AML-193 (cell line): Measurements from ENCODE around the gene SPIRE1.
"Not testable (repeated sequence)": the region's sequence is repeated elsewhere in the genome, so short reads cannot be mapped to it uniquely, and the experiment has no call there.

Experiments
- DNase-seq, 2 experiments: peaks; one replicate each; lab custom pipeline; 2025; lab: John Stamatoyannopoulos, UW

SPIRE1 gene

DNA sequence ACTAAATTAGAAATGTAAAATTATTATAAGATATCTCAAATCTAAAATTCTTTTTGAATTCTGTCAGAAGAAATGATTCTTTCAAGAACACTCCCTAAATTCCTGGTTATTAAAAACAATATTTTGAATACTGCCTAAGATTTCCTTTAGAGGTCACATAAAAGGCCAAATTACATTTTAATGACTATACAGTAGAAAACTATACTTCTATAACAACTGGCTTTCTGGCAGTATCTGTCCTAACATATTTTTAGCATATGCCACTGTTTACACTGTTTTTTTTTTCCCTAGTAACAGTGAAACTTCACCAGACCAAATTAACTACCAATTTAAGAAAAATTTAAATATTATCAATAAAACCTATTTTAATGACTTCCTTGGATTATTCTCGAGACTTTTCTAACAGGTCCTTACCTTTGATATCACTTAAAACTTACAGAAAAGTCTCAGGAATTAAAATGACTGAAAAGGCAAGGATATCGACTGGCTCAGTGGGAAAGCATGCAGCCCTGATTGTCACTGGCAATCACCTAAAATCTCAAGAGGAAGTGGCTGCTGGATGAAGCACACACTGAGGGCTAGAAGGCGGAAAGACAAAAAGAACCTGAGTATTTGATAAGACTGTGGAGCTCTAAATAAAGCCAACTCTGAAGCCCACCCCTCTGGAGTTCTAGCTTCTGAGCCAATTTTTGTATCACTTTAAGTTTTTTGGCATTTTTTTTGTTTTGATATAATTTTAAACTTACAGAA is 59.6 kb downstream of the SPIRE1 start:
- no peak for DNase-seq

DNA sequence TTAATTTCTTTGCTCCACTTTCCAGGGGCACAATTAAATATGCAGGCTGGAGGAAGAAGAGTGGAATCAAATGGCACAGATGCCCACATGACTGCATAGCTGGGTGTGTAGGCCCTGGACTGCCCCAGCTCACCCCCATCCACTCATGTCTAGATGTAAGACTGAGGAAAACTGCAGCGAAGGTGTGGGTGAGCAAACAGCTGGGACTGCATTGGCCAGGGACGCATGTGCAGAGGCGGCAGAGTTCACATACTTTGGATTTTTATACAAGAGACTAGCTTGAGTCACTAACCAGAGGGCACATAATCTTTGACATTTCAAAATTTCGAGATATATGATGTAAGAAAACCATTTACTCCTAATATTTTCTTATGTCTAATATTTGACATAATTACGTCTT is 60.1 kb downstream of the SPIRE1 start:
- no peak for DNase-seq

DNA sequence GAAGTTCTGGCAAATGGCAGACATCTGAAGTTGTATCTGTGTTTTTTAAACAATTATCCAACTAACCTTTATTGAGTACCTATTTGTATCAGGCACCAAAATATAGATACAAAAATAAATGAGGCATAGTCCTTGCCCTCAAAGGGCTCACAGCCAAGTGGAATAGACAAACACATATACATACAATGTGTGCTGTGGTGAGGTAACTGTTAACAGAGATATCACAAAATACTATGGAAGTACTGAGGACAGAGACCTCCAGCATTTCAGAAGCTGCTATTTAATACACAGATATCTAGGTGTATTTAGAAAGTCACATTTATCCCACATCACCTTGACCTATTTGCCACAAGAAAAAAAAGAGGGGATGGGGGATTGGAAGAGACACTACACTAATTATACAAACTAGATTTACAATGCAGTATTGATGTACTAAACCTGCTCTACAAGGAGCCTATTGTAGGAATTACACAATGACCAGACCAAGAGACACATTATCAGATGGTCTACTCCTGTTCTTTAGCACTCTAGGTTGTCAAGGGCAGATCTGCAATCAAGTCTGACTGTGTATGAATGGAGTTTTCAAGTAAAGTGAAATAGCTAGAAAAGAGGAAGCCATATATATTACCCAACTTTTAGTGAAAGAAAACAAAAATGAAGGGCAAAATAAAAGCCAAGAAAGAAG is 62.2 kb downstream of the SPIRE1 start:
- peak; percentile 68 to 71 for DNase-seq

DNA sequence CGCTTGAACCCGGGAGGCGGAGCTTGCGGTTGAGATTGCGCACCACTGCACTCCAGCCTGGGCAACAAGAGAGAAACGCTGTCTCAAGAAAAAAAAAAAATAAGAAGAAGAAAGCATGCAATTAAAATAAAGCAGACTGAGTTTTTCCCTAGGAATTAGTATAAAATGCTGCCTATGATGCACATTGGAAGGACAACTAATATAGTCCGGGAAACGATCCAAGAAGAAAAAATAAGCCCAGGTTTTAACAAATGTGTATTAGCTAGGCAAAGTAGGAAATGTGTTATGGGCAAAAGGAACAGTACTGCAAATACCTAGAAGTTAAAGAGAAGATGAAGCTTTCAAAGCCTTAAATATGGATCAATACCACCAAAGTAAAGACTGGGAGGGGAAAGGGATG is 64.0 kb downstream of the SPIRE1 start:
- DNase-seq, result no peak

DNA sequence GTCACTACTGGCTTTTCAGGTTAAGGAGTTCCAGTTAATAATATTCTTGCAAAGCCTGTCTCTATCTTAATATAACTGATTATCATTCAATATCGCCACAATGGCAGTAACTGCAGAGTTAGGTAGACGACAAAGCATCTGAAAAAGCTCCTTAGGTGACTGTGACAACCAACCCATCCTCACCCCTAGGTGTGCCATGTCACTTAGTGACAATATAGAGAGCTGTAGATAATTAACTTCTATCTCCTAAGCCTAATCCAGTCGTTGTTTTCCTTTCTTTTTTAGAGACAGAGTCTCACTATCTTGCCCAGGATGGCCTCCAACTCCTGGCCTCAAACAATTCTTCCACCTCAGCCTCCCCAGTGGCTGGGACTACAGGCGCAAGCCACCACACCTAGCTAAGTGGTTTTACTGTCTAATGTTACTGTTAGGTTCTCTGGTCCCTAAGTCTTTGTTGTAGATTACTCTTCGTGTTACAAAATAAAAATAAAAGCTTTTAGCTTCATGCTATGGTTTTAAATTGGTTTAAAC is 65.2 kb downstream of the SPIRE1 start:
- no peak for DNase-seq

DNA sequence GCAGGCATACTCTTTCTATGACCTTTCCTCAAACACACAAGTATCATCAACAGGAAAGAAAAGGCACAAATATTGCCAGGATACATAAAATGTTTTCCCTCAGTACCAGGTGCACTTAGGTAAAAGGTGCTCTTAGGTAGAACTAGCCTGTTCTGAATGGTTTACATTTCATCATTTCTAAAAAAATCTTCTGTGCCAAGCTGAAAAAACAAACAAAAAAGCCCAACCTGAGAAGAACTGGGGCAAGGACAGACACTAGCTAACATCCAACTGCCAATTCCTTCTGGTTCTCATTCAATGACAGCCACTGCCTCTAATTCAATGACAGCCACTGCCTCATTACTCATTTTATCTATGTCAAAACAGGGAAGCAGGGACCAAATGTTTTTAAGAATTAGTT is 68.5 kb downstream of the SPIRE1 start:
- DNase-seq, result no peak

DNA sequence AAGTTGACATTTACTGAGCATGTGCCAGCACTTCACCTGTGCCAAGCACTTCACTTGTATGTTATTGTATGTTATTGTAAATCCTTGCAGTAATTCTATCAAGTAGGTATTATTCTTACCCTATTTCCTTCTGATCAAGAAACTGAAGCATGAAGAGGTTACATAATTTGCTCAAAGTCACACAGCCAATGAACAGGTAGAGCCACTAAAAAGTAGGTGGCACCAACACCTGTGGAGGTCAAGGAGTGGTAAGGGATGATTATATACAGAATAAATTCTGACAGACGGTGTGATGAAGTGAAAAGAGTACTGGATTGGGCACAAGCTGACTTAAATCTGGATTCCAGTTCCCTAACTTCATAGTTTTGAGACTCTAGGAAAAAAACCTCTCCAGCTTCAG is 71.0 kb downstream of the SPIRE1 start:
- no peak for DNase-seq

DNA sequence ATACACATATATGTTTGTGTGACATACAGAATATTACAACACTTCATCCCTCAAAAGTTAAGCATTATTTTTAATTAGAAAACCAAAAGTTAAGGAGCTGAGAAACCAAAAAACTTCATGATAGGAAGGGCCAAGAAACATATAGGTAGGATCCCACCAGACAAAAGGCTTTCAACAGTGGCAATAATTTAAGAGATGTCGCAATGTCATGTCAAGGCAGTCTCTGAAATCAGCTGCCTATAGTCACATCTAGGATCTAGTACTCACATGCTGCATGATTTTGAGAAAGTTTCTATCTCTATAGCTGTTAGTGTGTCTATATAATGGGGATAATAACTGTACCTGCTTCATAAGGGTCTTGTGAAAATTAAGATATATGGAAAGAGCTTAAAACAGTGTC is 72.7 kb downstream of the SPIRE1 start:
- peak in 1 of 2 experiments; percentile 1 for DNase-seq

DNA sequence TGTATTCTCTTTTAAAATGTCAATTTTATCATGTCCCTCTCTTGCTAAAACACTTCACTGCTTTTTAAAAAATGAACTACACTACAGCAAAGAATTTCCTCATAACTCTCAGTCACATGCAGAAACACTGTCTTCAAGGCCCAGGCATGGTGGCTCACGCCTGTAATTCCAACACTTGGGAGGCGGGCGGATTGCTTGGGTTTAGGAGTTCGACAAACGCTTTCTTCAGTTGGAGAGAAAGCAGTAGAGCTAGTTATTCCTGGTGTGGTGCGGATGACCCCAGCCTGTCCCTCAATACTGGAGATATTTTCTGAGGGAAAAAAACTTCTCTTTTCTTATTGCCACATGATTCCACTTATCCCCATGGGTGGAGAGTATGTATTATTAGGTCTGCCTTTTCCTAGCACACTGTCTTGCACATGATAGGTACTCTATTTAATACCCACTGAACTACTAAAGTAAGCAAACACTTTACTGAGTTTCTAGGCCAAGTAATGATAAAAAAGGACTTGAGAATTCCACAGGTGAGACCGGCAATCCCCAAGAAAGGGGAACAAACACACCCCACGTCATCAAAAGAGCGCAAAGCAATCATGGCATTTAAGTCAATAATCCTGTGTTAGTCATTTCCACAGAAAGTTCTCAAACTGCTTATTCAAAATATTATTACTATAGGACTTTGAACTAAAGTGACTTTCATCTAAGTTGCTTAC is 77.1 kb downstream of the SPIRE1 start:
- no peak for DNase-seq

DNA sequence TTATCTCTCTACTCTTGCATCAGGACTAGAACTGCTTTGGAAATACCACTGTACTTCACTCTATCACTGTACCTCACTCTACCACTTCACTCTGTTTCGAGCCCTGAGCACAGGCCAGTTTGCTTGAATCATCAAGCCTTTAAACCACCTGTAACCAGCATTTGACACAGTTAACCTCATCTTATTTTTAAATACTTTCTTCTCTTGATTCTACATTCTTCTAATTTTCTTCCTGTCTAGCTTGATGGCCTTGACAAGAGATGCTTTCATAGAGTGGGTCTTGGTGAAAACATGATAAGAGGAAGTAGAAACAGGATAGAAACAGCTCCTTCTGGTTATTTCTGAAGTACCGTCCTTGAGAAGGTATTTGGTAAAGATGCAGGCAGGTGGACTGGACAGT is 78.1 kb downstream of the SPIRE1 start:
- DNase-seq, result no peak

DNA sequence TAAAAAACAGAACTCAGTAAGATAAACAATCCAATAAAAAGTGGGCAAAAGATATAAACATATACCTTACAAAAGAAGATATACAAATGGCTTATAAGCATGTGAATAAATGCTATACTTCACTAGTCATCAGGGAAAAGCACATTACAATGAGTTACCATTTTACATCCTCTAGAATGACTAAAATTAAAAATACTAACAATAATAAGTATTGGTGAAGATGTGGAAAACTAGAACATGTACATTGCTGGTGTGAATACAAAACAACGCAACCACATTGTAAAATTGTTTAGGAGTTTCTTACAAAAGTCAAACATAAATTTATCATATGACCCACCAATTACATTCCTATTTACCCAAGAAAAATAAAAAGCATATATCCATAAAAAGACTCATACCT is 80.1 kb downstream of the SPIRE1 start:
- DNase-seq, result no peak

DNA sequence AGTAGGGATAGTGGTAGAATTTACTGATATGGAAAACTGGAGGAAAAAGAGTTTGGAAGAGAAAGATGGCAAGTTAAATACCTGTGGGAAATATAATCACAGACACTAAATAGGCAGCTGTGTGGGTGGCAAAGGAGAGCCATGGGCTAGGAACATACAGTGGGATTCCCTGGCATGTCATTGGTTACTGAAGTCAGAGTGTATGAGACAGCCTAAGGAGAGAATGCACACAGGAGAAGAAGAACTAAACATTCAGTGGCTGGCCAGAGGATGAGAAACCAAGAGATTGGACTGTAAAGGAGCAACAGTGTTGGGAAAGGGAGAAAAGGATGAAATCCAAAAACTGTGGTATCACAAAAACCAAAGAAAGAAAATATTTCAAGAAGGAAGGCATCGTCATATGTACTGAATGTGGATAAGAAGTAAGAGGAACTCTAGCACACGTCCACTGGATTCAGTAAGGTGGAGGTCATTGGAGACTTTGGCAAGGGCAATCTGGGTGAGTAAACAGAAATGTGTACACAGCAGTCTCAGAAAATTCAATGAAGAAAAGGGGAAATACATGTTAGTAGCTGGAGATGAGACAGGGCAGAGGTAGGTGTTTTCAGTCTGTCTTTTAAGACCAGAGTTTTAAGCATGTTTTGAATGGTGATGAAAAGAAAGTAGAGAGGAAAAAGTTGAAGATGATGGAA is 83.3 kb downstream of the SPIRE1 start:
- no peak for DNase-seq

DNA sequence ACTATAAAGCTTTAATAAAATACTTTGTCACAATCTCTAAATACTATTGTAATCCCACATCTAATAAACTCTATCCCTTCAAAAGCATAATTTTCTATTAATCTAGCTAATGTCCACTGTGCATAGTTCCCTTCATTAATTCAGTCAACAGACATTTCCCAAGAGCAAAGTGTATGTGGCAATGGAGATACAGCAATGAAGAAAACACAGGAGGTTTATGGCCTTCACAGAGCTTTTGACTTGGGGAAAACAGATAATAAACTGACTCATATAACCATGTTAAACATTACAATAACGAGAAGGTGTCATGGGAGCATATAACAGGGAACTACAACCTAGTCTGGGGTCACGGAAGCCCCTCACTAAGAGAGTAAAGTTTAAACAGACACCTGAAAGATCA is 86.3 kb downstream of the SPIRE1 start:
- DNase-seq, result no peak

DNA sequence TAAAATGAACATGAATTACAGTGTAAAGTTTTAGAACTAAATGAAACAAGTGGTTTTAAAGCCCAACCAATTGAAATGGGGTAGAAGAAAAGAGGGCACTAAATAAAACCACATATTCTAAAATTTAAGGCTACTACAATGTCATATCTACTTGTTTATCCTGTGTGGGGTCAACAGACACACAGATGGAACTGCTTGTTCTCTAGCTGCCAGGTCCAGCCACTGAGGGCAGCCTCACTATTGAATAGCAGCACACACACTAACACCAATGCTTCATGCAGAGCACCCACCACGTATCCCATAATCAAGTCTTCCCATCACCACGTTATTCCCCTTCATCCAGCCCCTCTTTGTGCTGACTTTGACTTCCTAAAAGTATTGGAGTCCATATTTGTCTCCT is 88.1 kb downstream of the SPIRE1 start:
- DNase-seq, result no peak

DNA sequence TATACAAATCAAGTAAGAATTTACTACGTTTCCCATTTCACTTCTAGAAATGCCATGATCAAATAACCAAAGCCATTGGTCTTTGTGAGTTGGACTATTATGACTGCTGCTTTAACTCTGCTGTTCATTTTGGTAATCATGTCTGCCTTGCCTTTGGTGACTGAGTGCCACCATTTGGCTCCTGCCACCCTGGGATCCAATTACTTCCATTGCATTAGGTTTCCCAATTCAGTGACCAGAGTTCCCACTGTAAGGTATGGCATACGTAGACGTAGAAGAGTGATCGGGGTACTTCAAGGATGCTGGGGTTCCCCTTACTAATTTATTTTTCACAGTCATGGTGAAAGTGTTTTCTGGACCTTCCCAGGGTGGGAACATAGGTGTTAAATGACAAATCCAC is 90.1 kb downstream of the SPIRE1 start:
- no peak for DNase-seq

DNA sequence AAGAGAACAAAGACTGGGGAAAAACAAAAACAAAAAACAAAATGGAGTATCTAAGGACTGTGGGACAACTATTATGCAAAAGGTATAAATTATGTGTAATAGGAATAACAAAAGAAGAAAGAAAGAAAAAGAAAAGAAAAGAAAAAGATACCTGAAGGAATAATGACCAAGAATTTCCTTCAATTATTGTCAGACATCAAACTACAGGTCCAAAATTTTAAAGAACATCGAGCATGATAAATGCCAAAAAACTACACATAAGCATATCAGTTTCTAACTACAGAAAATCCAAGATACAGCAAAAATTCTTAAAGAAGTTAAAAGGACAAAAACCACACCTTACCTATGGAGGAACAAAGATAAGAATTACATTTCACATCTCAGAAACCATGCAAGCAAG is 93.0 kb downstream of the SPIRE1 start:
- no peak for DNase-seq

DNA sequence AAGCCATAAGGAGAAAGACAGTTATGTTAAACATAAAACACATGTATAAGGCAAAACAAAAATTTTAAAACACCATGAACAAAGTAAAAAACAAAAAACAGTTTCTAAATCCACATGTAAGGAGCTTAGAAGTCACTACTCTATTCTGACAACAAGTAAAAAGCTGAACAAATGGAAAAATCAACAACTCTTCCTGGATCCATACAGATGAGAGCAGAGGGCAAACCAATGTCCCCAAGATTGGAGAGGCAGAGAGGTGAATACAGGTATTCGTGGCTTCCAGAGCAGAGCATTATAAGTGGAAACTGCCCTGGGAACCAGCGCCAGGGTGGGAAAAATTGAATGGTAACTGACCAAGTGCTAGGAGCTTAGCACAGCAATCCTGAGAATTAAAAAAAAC is 93.5 kb downstream of the SPIRE1 start:
- no peak for DNase-seq

DNA sequence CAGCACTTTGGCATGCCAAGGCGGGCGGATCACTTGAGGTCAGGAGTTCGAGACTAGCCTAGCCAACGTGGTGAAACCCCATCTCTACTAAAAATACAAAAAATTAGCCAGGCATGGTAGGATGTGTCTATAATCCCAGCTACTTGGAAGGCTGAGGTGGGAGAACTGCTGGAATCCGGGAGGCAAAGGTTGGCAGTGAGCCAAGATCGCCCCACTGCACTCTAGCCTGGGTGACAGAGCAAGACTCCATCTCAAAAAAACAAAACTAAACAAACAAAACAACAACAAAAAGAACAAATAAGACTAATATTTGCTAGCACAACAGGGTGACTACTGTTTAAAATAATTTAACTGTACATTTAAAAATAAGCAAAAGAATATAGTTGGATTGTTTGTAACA is 97.3 kb downstream of the SPIRE1 start:
- not testable (repeated sequence) for DNase-seq

DNA sequence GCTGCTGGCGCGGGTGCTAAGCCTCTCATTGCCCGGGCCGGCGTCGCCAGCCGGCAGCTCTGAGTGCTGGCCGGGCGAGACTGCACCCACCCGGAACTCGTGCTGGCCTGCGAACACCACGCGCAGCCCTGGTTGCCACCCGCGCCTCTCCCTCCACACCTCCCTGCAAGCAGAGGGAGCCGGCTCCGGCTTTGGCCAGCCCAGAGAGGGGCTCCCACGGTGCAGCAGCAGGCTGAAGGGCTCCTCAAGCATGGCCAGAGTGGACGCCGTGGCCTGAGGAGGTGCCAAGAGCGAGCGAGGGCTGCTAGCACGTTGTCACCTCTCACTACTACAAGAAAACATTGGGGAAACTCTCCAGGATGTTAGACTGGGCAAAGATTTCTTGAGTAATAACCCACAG is 98.6 kb downstream of the SPIRE1 start:
- no peak for DNase-seq

DNA sequence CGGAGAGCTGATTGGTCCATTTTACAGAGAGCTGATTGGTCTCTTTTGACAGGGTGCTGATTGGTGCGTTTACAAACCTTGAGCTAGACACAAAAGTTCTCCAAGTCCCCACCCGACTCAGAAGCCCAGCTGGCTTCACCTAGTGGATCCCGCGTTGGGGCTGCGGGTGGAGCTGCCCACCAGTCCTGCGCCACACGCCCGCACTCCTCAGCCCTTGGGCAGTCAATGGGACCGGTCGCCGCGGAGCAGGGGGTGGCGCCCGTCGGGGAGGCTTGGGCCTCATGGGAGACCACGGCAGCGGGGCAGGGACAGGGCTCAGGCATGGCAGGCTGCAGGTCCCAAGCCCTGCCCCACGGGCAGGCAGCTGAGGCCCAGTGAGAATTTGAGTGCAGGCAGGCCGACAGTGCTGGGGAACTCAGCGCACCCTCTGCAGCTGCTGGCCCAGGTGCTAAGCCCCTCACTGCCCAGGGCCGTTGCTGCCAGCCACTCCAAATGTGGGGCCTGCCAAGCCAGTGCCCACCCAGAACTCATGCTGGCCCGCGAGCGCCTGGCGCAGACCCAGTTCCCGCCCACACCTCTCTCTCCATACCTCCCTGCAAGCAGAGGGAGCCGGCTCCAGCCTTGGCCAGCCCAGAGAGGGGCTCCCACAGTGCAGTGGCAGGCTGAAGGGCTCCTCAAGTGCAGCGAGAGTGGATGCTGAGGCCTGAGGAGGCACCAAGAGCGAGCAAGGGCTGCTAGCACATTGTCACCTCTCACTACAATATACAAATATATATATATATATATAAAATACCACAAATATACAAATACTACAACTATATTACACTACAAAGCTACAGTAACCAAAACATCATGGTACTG is 100.7 kb downstream of the SPIRE1 start:
- DNase-seq, result no peak

DNA sequence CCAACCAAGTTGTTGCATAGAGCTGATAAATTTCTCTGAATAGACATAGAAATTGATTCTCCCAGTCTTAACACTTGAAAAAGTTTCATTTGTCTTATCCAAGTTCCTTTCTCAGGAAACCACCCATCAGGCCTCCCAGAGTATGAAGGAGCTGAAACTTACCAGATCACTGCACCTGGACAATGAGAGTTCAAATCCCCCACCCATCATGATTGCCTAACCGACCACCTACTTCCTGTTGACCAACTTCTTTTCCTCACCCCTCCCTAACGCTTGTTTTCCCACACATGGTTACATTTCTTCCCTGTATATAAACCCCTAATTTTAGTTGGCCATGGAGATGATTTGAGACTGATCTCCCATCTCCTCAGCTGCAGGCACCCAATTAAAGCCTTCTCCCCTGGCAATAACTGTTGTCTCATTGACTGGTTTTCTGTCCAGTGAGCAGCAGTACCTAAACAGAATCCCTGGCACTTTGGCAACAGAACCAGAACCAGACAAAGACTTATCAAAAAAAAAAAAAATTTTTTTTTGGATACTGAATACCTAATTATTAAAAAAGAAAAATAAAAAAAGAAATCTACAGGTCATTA is 103.0 kb downstream of the SPIRE1 start:
- DNase-seq, result no peak
